CD4-positive, alpha-beta T cell treated with Interleukin-4 for 1 hour (primary cell): Measurements from ENCODE around the gene WWC2.
"Not testable (repeated sequence)": the region's sequence is repeated elsewhere in the genome, so short reads cannot be mapped to it uniquely, and the experiment has no call there.

Experiments used
- DNase-seq, 2 donors: peaks; one replicate each; pipeline ENCODE4 v3.0.0-alpha.2; 2020 to 2022

WWC2 gene

GRCh38 chr4:183101956-183102480 lies 3.0 kb downstream of the WWC2 start:
- no peak for DNase-seq

- no peak for DNase-seq
These were observed 6.0 kb downstream of the WWC2 start for GRCh38 chr4:183105092-183105491.

DNA sequence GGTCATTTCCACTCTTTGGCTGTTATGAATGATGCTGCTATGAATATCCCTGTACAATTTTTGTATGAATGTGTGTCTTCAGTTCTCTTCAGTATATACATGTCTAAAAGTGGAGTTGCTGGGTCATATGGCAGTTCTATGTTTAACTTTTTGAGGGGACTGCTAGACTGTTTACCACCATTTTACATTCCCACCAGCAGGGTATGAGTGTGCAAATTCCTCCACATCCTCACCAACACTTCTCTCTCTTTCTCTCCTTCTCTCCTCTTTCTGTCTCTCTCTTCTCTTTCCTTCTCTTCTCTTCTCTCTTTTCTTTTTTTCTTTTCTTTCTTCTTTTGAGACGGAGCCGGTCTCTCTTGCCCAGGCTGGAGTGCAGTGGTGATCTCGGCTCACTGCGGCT lies 7.8 kb downstream of the WWC2 start:
- DNase-seq = no peak

- DNase-seq = no peak
These were observed 8.9 kb downstream of the WWC2 start for GRCh38 chr4:183107891-183108459.

- no peak for DNase-seq
These were observed 11.2 kb downstream of the WWC2 start for GRCh38 chr4:183110244-183110643.

DNA sequence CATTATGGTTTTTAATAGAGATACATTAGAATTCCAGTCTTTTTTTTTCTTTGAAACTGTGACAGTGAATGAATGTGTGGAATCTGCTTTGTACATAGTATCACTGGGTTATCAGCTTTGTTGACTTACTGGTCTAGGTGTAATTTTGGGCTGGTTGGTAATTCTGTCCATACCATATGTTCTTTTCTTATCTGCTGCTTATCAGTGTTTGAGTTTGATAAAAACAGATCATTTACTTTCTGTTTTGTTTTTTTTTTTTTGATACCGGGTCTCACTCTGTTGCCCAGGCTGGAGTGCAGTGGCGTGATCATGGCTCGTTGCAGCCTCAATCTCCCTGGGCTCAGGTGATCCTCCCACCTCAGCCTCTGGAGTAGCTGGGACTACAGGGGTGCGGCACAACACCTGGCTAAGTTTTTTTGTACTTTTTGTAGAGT lies 12.4 kb downstream of the WWC2 start:
- no peak for DNase-seq

- DNase-seq = no peak
These were observed 19.1 kb downstream of the WWC2 start for GRCh38 chr4:183118141-183118540.

GRCh38 chr4:183118585-183118984 lies 19.5 kb downstream of the WWC2 start:
- no peak for DNase-seq

GRCh38 chr4:183121660-183122059 lies 22.6 kb downstream of the WWC2 start:
- DNase-seq = not testable (repeated sequence)

DNA sequence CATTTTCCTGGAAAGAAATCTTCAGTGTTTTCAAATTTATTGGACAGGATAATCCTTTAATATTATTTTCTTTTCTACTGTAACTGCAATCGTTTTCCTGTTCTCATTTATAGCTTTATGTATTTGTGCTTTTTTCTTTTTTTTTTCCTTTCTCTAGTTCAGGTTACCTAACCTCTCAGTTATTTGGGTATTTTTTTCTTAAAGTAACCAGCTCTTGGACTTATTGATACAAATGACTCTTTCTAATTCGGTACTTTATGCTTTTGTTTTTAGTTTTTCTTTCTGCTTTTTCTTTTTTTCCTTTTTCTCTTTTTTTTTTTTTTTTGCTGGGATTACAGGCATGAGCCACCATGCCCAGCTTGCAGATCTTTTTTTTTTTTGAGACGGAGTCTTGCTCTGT lies 25.2 kb downstream of the WWC2 start:
- no peak for DNase-seq

DNA sequence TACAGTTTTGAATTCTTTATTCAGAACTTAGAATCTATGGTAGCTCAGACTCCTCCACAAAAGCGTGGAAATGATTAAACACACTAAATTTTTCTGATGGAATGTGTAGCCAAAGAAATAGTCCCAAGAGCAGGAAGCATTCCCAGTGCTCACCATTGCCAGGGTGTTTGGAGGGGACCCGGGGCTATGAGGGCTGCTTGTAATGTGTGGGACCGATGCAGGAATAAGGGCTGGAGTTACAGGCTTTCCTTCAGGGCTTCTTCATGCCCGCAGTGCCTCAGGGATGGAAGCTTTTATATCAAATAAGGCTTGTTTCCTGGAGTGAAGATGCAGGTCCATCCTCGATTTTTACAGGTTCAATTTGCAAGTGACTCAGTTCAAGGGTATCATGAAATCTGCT lies 25.8 kb downstream of the WWC2 start:
- DNase-seq = no peak

DNA sequence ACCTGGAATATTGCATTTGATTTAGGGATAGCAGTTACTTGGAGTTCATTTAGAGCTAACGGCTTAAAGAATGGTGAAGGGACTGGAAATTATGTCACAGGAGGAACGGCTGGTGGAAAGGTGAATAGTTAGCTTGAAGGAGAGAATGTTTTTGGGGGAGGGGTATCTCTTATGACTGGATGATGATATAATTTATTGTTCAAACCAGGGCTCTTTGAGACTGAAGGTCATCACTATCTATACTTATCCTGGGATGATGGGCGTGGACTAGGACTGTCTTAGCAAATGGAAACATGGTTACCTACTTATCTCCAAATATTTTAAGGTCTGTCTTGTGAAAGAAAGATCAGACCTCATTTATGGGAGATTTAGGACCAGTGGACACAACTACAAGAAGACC lies 30.1 kb downstream of the WWC2 start:
- no peak for DNase-seq

DNA sequence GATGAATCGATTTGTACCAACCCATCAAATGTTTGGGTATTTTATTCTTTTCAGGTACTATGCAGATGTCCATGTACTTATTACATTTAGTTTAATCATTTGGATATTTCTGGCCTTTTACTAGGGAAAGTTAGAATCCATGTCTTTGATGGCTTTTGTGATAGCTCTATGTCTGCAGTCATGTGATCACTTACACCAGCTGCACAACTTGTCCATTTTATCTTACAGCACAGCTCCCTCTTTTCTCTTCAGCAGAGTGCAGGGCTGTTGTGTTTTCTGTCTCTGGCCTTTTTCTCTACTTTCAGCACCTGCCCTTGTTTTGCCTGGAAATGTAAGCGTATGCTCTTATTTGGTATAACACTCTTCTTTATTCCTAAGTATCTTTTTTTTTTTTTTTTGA lies 30.6 kb downstream of the WWC2 start:
- no peak for DNase-seq

GRCh38 chr4:183130328-183131155 lies 31.5 kb downstream of the WWC2 start:
- no peak for DNase-seq

DNA sequence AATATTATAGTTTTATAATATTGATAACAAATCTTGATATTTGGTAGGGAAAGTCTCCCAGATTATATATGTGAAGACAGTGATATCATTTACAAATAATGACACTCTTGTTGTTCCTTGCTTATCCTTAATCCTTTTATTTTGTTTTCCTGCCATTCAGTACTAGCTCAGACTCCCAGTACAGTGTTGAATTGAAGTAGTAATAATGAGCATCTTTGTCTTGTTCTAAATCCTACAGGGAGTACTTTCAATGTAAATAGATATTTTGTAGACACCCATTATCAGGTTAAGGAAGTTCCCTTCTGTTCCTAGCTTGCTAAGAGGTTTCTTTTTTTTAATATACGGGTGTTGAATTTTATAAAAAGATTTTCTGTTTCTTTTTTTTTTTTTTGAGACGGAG lies 33.0 kb downstream of the WWC2 start:
- no peak for DNase-seq

DNA sequence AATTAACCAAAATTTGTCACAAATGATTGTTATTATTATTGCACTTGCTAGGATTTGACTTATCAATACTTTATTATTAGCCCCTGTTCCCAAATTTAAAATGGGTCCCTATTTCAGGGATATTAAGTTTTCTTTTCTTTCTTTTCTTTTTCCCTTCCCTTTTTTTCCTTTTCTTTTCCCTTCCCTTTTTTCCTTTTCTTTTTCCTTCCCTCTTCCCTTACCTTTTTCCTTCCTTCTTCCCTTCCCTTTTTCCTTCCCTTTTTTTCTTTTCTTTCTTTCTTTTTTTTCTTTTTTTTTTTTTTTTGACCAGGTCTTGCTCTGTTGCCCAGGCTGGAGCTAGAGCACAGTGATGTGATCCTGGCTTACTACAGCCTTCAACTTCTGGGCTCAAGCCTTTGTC lies 33.8 kb downstream of the WWC2 start:
- no peak for DNase-seq

GRCh38 chr4:183136855-183137254 lies 37.8 kb downstream of the WWC2 start:
- no peak for DNase-seq

GRCh38 chr4:183139058-183139750 lies 40.1 kb downstream of the WWC2 start:
- DNase-seq = no peak

DNA sequence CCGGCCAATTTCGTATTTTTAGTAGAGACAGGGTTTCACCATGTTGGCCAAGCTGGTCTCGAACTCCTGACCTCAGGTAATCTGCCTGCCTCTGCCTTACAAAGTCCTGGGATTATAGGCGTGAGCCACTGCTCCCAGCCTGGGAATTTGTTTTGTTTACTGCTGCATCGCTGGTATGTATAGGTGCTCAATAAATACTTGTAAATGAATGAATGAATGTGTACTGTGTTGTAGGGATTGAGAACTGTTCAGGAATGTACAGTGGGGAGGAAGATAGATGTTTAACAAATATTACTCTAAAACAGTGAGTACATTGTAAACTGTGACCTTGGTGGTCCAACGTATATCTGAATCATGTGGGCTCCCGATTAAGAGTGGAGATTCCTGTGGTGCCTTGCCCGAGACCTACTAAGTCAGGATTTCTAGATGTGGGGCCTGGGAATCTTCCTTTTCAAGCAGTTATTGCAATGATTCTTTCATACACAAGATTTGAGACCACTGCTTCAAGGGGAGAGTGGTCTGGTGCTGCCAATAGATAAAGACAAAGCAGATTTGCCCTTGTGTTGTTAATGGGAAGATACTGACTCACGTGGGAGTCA lies 41.0 kb downstream of the WWC2 start:
- no peak for DNase-seq

DNA sequence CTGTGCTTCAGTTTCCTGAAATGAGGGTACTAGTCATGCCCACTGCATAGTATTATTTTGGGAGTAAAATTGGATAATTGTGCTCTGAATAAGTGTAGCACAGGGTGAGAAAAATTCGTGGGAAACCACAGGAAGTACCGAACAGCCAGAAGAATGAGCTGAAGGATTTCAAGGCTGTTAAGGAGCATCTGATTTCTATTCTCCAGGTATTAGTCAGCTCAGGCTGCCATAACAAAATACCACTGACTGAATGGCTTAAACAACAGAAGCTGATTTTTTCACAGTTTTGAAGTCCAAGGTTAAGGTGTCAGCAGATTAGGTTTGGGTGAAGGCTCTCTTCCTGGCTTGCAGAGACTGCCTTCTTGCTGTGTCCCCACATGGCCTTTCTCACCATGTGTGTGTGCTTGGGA lies 41.9 kb downstream of the WWC2 start:
- no peak for DNase-seq

GRCh38 chr4:183141997-183142396 lies 42.9 kb downstream of the WWC2 start:
- no peak for DNase-seq

GRCh38 chr4:183142571-183143550 lies 43.8 kb downstream of the WWC2 start:
- no peak for DNase-seq
